ENCODE results near the gene CORO2A. TPM values are rescaled to one million over a fixed set of nuclear protein-coding genes. Genes with fewer than 3 reads are reported as not detected.

The CORO2A gene
- polyA plus RNA-seq, 1 of the 3 experiments (the other 2 are of a cell fraction): 2.3 TPM

DNA sequence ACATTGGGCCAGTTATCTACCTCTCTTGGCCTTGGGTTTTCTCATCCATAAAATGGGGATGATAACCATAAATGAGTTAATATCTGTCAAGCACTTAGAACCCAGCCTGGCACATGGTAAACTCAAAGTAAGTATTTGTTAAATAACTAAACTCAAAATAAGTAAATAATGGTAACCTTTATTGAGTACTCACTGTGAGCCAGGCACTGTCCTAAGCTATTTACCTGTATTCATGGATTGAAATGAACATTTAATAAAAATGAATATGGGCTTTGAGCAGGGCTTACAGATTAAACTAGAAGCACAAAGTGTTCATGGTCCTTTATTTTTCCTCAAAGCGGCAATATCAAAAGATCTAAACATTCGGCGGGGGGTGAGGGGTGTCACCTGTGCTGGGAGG lies 16.7 kb downstream of the CORO2A start:
- no peak overlapping the region for H3K4me2 ChIP-seq
- H3K79me2 ChIP-seq (ENCODE audit: insufficient read depth): no peaks in the 10 kb centered on the region
- H3K4me3 ChIP-seq (ENCODE audit: low read depth in 2 of 2, low read length in 1 of 2): no peak overlapping the region
- no peaks in the 10 kb centered on the region for H3K9me3 ChIP-seq
- H4K20me1 ChIP-seq (ENCODE audit: insufficient read depth): no peaks in the 10 kb centered on the region
- TF ChIP-seq NRF1 (IDR thresholded peaks at IDR 0.05; ENCODE audit: low read depth, low read length) (no peak), FOXM1 (IDR thresholded peaks at IDR 0.05; ENCODE audit: low read depth) (no peak), EP300 (IDR thresholded peaks at IDR 0.05; ENCODE audit: borderline replicate concordance in 1 of 2, low read depth in 1 of 2, low read length in 1 of 2) (no peak), EZH2phosphoT487 (IDR thresholded peaks at IDR 0.05; ENCODE audit: borderline replicate concordance, low read depth) (no peak), GATA2 (CRISPR knock-in tag; IDR thresholded peaks at IDR 0.05) (no peak), MEF2A (IDR thresholded peaks at IDR 0.05; ENCODE audit: borderline replicate concordance, low read depth) (no peak), RCOR1 (IDR thresholded peaks at IDR 0.05; ENCODE audit: low read length) (no peak)
- TF ChIP-seq, protein P1, sequence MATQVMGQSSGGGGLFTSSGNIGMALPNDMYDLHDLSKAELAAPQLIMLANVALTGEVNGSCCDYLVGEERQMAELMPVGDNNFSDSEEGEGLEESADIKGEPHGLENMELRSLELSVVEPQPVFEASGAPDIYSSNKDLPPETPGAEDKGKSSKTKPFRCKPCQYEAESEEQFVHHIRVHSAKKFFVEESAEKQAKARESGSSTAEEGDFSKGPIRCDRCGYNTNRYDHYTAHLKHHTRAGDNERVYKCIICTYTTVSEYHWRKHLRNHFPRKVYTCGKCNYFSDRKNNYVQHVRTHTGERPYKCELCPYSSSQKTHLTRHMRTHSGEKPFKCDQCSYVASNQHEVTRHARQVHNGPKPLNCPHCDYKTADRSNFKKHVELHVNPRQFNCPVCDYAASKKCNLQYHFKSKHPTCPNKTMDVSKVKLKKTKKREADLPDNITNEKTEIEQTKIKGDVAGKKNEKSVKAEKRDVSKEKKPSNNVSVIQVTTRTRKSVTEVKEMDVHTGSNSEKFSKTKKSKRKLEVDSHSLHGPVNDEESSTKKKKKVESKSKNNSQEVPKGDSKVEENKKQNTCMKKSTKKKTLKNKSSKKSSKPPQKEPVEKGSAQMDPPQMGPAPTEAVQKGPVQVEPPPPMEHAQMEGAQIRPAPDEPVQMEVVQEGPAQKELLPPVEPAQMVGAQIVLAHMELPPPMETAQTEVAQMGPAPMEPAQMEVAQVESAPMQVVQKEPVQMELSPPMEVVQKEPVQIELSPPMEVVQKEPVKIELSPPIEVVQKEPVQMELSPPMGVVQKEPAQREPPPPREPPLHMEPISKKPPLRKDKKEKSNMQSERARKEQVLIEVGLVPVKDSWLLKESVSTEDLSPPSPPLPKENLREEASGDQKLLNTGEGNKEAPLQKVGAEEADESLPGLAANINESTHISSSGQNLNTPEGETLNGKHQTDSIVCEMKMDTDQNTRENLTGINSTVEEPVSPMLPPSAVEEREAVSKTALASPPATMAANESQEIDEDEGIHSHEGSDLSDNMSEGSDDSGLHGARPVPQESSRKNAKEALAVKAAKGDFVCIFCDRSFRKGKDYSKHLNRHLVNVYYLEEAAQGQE (IDR thresholded peaks at IDR 0.05; ENCODE audit: low read depth, low read length): no peak
- 100% methylated on average over 3 of the region's 3 CpGs for WGBS (ENCODE audit: low lambda C conversion rate)
- H2AFZ ChIP-seq (ENCODE audit: low read depth): no peak overlapping the region
- H3K9ac ChIP-seq: no peak overlapping the region
- no peak overlapping the region for H3K27ac ChIP-seq (ENCODE audit: low read depth in 2 of 2, low read length in 1 of 2)
- no peaks in the 10 kb centered on the region for H3K36me3 ChIP-seq (replicated peaks in 1 of 2; ENCODE audit: control insufficient read depth in 1 of 2, insufficient read depth in 2 of 2, low read length in 1 of 2)
- ChIA-PET POLR2A (no interaction called here), CTCF (no interaction called here)
- peaks cover 0 to 18% of the 10 kb centered on the region in 2 experiments; a peak in 1 of 4 replicates for H3K4me1 ChIP-seq (ENCODE audit: control insufficient read depth in 1 of 2, insufficient read depth in 2 of 2, low read depth in 1 of 2, low read length in 1 of 2)
- H3F3A ChIP-seq (replicated peaks; ENCODE audit: insufficient read depth): no peaks in the 10 kb centered on the region
- DNase-seq: no peak
- no peaks in the 10 kb centered on the region for H3K9me2 ChIP-seq
- no peaks in the 10 kb centered on the region for H3K27me3 ChIP-seq (ENCODE audit: insufficient read depth)

DNA sequence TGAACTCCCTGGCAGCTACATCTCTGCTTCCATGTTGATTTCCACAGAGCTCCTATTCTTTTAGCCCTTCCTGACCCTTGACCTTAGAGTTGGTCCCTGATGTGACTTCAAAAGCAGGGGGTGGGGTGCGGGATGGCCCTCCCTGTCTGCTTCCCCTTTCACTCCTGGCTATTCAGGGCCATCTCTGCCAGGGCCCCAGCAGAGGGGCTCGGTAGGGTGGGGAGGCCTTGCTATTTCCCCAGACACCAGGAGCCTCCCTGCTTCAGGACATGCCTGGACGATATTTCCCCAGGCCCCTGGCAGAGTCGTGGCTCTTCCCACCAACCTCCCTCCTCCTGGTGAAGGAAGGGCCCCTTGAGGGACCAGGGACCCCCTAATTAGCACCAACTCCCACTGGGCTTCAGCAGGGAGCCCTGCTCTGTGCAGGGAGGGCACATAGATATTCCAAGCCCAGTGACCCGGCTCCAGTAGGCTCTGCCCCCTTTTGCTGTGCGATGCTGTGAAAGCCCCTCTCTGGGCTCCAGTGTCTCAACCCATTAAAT lies 17.3 kb downstream of the CORO2A start:
- H3K27ac ChIP-seq (ENCODE audit: low read depth in 2 of 2, low read length in 1 of 2): no peak overlapping the region
- no peak overlapping the region for H3K4me3 ChIP-seq (ENCODE audit: low read depth in 2 of 2, low read length in 1 of 2)
- H2AFZ ChIP-seq (ENCODE audit: low read depth): no peak overlapping the region
- no peaks in the 10 kb centered on the region for H3K9me3 ChIP-seq
- H4K20me1 ChIP-seq (ENCODE audit: insufficient read depth): no peaks in the 10 kb centered on the region
- no peaks in the 10 kb centered on the region for H3K79me2 ChIP-seq (ENCODE audit: insufficient read depth)
- DNase-seq: no peak
- H3K9ac ChIP-seq: no peak overlapping the region
- CTCF ChIA-PET: no interaction called here
- H3K27me3 ChIP-seq (ENCODE audit: insufficient read depth): no peaks in the 10 kb centered on the region
- POLR2A ChIA-PET: no interaction called here
- H3K4me2 ChIP-seq: no peak overlapping the region
- TF ChIP-seq POLR2AphosphoS5 (IDR thresholded peaks at IDR 0.05; ENCODE audit: low read depth, low read length) (no peak), RXRA (IDR thresholded peaks at IDR 0.05; ENCODE audit: borderline replicate concordance, low read depth) (no peak), FOXJ3 (CRISPR knock-in tag; IDR thresholded peaks at IDR 0.05) (no peak), TAF1 (IDR thresholded peaks at IDR 0.05; ENCODE audit: borderline replicate concordance, low read depth, low read length) (no peak), GATA2 (CRISPR knock-in tag; IDR thresholded peaks at IDR 0.05) (no peak), YY1 (IDR thresholded peaks at IDR 0.05; ENCODE audit: low read depth) (no peak), NRF1 (IDR thresholded peaks at IDR 0.05; ENCODE audit: low read depth, low read length) (no peak), TCF12 (IDR thresholded peaks at IDR 0.05) (no peak), MEF2A (IDR thresholded peaks at IDR 0.05; ENCODE audit: borderline replicate concordance, low read depth) (no peak), RFX5 (IDR thresholded peaks at IDR 0.05; ENCODE audit: low read length) (no peak), RCOR1 (IDR thresholded peaks at IDR 0.05; ENCODE audit: low read length) (no peak), NFIC (IDR thresholded peaks at IDR 0.05; ENCODE audit: borderline replicate concordance) (no peak), EP300 (IDR thresholded peaks at IDR 0.05; ENCODE audit: borderline replicate concordance in 1 of 2, low read depth in 1 of 2, low read length in 1 of 2) (no peak), SMC3 (IDR thresholded peaks at IDR 0.05; ENCODE audit: low read depth, low read length) (no peak)
- TF ChIP-seq, protein P2, sequence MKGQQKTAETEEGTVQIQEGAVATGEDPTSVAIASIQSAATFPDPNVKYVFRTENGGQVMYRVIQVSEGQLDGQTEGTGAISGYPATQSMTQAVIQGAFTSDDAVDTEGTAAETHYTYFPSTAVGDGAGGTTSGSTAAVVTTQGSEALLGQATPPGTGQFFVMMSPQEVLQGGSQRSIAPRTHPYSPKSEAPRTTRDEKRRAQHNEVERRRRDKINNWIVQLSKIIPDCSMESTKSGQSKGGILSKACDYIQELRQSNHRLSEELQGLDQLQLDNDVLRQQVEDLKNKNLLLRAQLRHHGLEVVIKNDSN (IDR thresholded peaks at IDR 0.05; ENCODE audit: borderline replicate concordance, low read depth): no peak
- TF ChIP-seq, protein P3, sequence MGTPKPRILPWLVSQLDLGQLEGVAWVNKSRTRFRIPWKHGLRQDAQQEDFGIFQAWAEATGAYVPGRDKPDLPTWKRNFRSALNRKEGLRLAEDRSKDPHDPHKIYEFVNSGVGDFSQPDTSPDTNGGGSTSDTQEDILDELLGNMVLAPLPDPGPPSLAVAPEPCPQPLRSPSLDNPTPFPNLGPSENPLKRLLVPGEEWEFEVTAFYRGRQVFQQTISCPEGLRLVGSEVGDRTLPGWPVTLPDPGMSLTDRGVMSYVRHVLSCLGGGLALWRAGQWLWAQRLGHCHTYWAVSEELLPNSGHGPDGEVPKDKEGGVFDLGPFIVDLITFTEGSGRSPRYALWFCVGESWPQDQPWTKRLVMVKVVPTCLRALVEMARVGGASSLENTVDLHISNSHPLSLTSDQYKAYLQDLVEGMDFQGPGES (IDR thresholded peaks at IDR 0.05; ENCODE audit: low read depth, low read length): no peak
- no peaks in the 10 kb centered on the region for H3F3A ChIP-seq (replicated peaks; ENCODE audit: insufficient read depth)
- WGBS (ENCODE audit: low lambda C conversion rate): no CpG with 5 or more reads among the region's 6 CpGs
- no peaks in the 10 kb centered on the region for H3K9me2 ChIP-seq
- no peaks in the 10 kb centered on the region for H3K36me3 ChIP-seq (replicated peaks in 1 of 2; ENCODE audit: control insufficient read depth in 1 of 2, insufficient read depth in 2 of 2, low read length in 1 of 2)
- peaks cover 0 to 18% of the 10 kb centered on the region in 2 experiments; a peak in 1 of 4 replicates for H3K4me1 ChIP-seq (ENCODE audit: control insufficient read depth in 1 of 2, insufficient read depth in 2 of 2, low read depth in 1 of 2, low read length in 1 of 2)
